SK-N-SH (cell line): ENCODE measurements around the gene PGAM2. TPM values are rescaled to one million over a fixed set of nuclear protein-coding genes. Genes with fewer than 3 reads are reported as not detected.

Experiments
- CTCF ChIA-PET: fragments of 300-600, 350-600 bp; formaldehyde crosslinking; extraction: SDS; loops from one replicate; lab custom pipeline; 2021; lab: Yijun Ruan, JAX
- POLR2A ChIA-PET: fragments of 350-600 bp; sonication (Branson Sonifier 250); formaldehyde crosslinking; extraction: SDS; loops from one replicate; lab custom pipeline; 2020; ENCODE audit warnings: antibody characterized with exemption, inconsistent platforms; lab: Yijun Ruan, JAX
- DNase-seq: peaks from one replicate; pipeline ENCODE4 v3.0.0; 2012
- H2AFZ ChIP-seq: fragments of 200-600 bp; sonication (generic); 2 replicates; pipeline ENCODE4 v1.8.1; 2016; ENCODE audit warnings: antibody characterized with exemption, mild to moderate bottlenecking, low read depth
- H3F3A ChIP-seq: fragments of 200-600 bp; sonication (generic); replicated peaks from 2 replicates; pipeline ENCODE3; 2016; ENCODE audit warnings: antibody characterized with exemption, mild to moderate bottlenecking; ENCODE audit not compliant: insufficient read depth
- H3K27ac ChIP-seq, 2 experiments: fragments of 200-500 bp in 1 of 2; fragments of 200-600 bp in 1 of 2; sonication (Bioruptor generic) in 1 of 2; sonication (generic), shearing (Covaris generic) in 1 of 2; 2 replicates each; pipeline versions ENCODE4 v1.5.1 to v1.6.1; 2014 to 2016; ENCODE audit warnings: low read depth in 2 of 2, inconsistent platforms in 1 of 2, low read length in 1 of 2, mild to moderate bottlenecking in 1 of 2, mixed read lengths in 1 of 2
- H3K27me3 ChIP-seq: fragments of 200-600 bp; sonication (generic), shearing (Covaris generic); 2 replicates; pipeline ENCODE4 v1.6.1; 2016; ENCODE audit warnings: mixed run types; ENCODE audit not compliant: insufficient read depth
- H3K36me3 ChIP-seq, 2 experiments: fragments of 200-500 bp in 1 of 2; fragments of 200-600 bp in 1 of 2; sonication (Bioruptor generic) in 1 of 2; sonication (generic) in 1 of 2; replicated peaks in 1 of 2; 2 replicates each; pipeline versions ENCODE3 to v1.5.1; 2014 to 2016; ENCODE audit warnings: low read length in 1 of 2, mild to moderate bottlenecking in 1 of 2; ENCODE audit not compliant: insufficient read depth in 2 of 2, control insufficient read depth in 1 of 2
- H3K4me1 ChIP-seq, 2 experiments: fragments of 200-500 bp in 1 of 2; fragments of 200-600 bp in 1 of 2; sonication (Bioruptor generic) in 1 of 2; sonication (generic), shearing (Covaris generic) in 1 of 2; 2 replicates each; pipeline versions ENCODE4 v1.5.1 to v1.6.1; 2014 to 2016; ENCODE audit warnings: low read depth in 1 of 2, low read length in 1 of 2, mixed run types in 1 of 2; ENCODE audit not compliant: insufficient read depth in 2 of 2, control insufficient read depth in 1 of 2
- H3K4me2 ChIP-seq: fragments of 200-600 bp; sonication (generic), shearing (Covaris generic); 2 replicates; pipeline ENCODE4 v1.6.1; 2017; ENCODE audit warnings: mixed run types
- H3K4me3 ChIP-seq, 2 experiments: fragments of 200-500 bp in 1 of 2; fragments of 200-600 bp in 1 of 2; sonication (Bioruptor generic) in 1 of 2; sonication (generic), shearing (Covaris generic) in 1 of 2; 2 replicates each; pipeline versions ENCODE4 v1.5.1 to v1.8.1; 2014 to 2016; ENCODE audit warnings: low read depth in 2 of 2, inconsistent platforms in 1 of 2, low read length in 1 of 2, mild to moderate bottlenecking in 1 of 2, mixed read lengths in 1 of 2, moderate library complexity in 1 of 2
- H3K79me2 ChIP-seq: fragments of 200-600 bp; sonication (generic); 2 replicates; pipeline ENCODE4 v1.8.1; 2017; ENCODE audit warnings: mild to moderate bottlenecking; ENCODE audit not compliant: insufficient read depth
- H3K9ac ChIP-seq: fragments of 200-600 bp; sonication (generic); 2 replicates; pipeline ENCODE4 v1.6.1; 2017; ENCODE audit warnings: mixed run types
- H3K9me2 ChIP-seq: fragments of 200-600 bp; sonication (generic); 2 replicates; pipeline ENCODE4 v1.6.1; 2017; ENCODE audit warnings: mixed run types
- H3K9me3 ChIP-seq: fragments of 200-600 bp; sonication (generic); 2 replicates; pipeline ENCODE4 v1.6.1; 2017; ENCODE audit warnings: mixed run types, mild to moderate bottlenecking, moderate library complexity
- H4K20me1 ChIP-seq: fragments of 200-600 bp; sonication (generic); 2 replicates; pipeline ENCODE4 v1.6.1; 2017; ENCODE audit warnings: mild to moderate bottlenecking, mixed run types; ENCODE audit not compliant: insufficient read depth
- EP300 ChIP-seq, 2 experiments: IDR thresholded peaks; 2 replicates each; pipeline versions ENCODE4 v1.4.0 to v1.6.1; 2012; ENCODE audit warnings: borderline replicate concordance in 1 of 2, low read depth in 1 of 2, low read length in 1 of 2
- MEF2A ChIP-seq: IDR thresholded peaks from 2 replicates; pipeline ENCODE4 v1.4.0; 2012; ENCODE audit warnings: low read depth, borderline replicate concordance
- MXI1 ChIP-seq: IDR thresholded peaks from 2 replicates; pipeline ENCODE4 v1.6.1; 2012; ENCODE audit warnings: mild to moderate bottlenecking, low read depth, low read length, improper control_type of control experiment
- POLR2AphosphoS5 ChIP-seq: IDR thresholded peaks from 2 replicates; pipeline ENCODE4 v1.6.1; 2012; ENCODE audit warnings: low read depth, low read length
- RAD21 ChIP-seq: IDR thresholded peaks from 2 replicates; pipeline ENCODE4 v1.6.1; 2012; ENCODE audit warnings: mild to moderate bottlenecking, low read length
- RXRA ChIP-seq: IDR thresholded peaks from 2 replicates; pipeline ENCODE4 v1.4.0; 2012; ENCODE audit warnings: low read depth, mild to moderate bottlenecking, borderline replicate concordance
- SIN3A ChIP-seq: IDR thresholded peaks from 2 replicates; pipeline ENCODE4 v1.6.1; 2012; ENCODE audit warnings: low read depth, mild to moderate bottlenecking, low read length, moderate library complexity, borderline replicate concordance
- SMC3 ChIP-seq: IDR thresholded peaks from 2 replicates; pipeline ENCODE4 v1.6.1; 2012; ENCODE audit warnings: low read depth, low read length, improper control_type of control experiment
- TCF12 ChIP-seq: IDR thresholded peaks from 2 replicates; pipeline ENCODE4 v1.4.0; 2012
- WGBS: methylation state at CpG from one replicate; pipeline ENCODE4 v1.1.6; 2017; ENCODE audit warnings: low lambda C conversion rate; 5-methylcytosine and 5-hydroxymethylcytosine counted together
- polyA plus RNA-seq, 3 experiments: library from polyadenylated mRNA; depleted of rRNA; stranded (reverse); fragments of >200 nt; gene quantifications; 2 replicates each; pipeline ENCODE4 v1.2.3, GENCODE V29; 2012
- TF ChIP-seq, protein P1 (sequence below): IDR thresholded peaks from 2 replicates; pipeline ENCODE4 v1.4.0; 2012; ENCODE audit warnings: low read depth, borderline replicate concordance
- TF ChIP-seq, protein P2 (sequence below): fragments of 200-600 bp; sonication (generic); IDR thresholded peaks from 2 replicates; pipeline ENCODE4 v1.6.1; 2017; ENCODE audit warnings: antibody characterized with exemption, mild to moderate bottlenecking, moderate library complexity
- TF ChIP-seq, protein P3 (sequence below): fragments of 150-350 bp; IDR thresholded peaks from 2 replicates; pipeline ENCODE4 v1.6.1; 2016; ENCODE audit warnings: mild to moderate bottlenecking, low read depth, low read length
- TF ChIP-seq, protein P4 (sequence below): IDR thresholded peaks from 2 replicates; pipeline ENCODE4 v1.4.0; 2012; ENCODE audit warnings: low read depth
- TF ChIP-seq, protein P5 (sequence below): IDR thresholded peaks from 2 replicates; pipeline ENCODE4 v1.4.0; 2012; ENCODE audit warnings: low read depth, borderline replicate concordance
- TF ChIP-seq, protein P6 (sequence below): IDR thresholded peaks from 2 replicates; pipeline ENCODE4 v1.6.1; 2012; ENCODE audit warnings: mild to moderate bottlenecking, low read depth, low read length, moderate library complexity

The PGAM2 gene
- polyA plus RNA-seq, 1 of the 3 experiments (the other 2 are of a cell fraction), result 0.79 TPM

DNA sequence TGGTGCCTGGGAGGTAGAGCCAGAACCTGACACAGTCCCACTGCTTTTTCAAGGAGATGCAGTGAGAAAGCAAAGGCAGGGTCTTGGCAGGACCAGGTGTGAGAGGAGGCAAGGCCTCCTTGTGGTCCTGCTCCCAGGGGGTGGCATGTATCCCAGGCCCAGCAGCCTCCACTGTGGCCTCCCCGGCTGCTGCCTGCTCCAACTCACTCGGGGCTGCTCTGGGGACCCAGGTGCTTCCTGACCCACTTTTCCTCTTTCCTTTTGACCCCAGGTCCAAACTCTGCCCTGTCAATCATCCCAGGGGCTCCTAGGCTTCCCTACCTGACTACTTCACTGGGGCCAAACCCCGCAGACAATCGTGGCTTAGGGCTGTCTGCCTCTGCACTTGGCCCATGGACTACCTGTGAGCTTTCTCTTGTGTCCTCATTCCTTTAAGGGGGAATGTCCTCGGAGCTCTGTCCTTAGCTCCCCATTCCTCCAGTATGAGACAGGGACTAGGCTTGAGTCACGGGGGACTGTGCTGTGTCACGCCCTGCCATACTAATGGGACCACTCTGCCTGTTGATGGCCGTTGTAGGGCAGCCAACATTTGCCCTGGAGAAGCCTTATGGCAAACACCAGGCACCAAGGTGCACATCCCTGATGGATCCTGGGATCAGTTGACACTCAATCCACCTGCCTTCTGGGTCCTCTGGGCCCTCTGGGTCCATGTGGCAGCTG is 37.6 kb upstream of the PGAM2 start:
- POLR2A ChIA-PET, result interaction anchor here (1.6 kb wide), 1 partner anchor 12 kb away, joined by 4 read pairs; no protein-coding TSS in a partner anchor
- TF ChIP-seq MXI1, result no peak
- TF ChIP-seq SMC3, result no peak
- no peak for TF ChIP-seq RAD21
- no peak for TF ChIP-seq POLR2AphosphoS5
- TF ChIP-seq TCF12, result no peak
- TF ChIP-seq, protein P1, sequence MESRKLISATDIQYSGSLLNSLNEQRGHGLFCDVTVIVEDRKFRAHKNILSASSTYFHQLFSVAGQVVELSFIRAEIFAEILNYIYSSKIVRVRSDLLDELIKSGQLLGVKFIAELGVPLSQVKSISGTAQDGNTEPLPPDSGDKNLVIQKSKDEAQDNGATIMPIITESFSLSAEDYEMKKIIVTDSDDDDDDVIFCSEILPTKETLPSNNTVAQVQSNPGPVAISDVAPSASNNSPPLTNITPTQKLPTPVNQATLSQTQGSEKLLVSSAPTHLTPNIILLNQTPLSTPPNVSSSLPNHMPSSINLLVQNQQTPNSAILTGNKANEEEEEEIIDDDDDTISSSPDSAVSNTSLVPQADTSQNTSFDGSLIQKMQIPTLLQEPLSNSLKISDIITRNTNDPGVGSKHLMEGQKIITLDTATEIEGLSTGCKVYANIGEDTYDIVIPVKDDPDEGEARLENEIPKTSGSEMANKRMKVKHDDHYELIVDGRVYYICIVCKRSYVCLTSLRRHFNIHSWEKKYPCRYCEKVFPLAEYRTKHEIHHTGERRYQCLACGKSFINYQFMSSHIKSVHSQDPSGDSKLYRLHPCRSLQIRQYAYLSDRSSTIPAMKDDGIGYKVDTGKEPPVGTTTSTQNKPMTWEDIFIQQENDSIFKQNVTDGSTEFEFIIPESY, result no peak
- TF ChIP-seq, protein P2, sequence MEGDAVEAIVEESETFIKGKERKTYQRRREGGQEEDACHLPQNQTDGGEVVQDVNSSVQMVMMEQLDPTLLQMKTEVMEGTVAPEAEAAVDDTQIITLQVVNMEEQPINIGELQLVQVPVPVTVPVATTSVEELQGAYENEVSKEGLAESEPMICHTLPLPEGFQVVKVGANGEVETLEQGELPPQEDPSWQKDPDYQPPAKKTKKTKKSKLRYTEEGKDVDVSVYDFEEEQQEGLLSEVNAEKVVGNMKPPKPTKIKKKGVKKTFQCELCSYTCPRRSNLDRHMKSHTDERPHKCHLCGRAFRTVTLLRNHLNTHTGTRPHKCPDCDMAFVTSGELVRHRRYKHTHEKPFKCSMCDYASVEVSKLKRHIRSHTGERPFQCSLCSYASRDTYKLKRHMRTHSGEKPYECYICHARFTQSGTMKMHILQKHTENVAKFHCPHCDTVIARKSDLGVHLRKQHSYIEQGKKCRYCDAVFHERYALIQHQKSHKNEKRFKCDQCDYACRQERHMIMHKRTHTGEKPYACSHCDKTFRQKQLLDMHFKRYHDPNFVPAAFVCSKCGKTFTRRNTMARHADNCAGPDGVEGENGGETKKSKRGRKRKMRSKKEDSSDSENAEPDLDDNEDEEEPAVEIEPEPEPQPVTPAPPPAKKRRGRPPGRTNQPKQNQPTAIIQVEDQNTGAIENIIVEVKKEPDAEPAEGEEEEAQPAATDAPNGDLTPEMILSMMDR, result no peak
- TF ChIP-seq RXRA, result no peak
- TF ChIP-seq, protein P3, sequence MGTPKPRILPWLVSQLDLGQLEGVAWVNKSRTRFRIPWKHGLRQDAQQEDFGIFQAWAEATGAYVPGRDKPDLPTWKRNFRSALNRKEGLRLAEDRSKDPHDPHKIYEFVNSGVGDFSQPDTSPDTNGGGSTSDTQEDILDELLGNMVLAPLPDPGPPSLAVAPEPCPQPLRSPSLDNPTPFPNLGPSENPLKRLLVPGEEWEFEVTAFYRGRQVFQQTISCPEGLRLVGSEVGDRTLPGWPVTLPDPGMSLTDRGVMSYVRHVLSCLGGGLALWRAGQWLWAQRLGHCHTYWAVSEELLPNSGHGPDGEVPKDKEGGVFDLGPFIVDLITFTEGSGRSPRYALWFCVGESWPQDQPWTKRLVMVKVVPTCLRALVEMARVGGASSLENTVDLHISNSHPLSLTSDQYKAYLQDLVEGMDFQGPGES, result no peak
- TF ChIP-seq, protein P4, sequence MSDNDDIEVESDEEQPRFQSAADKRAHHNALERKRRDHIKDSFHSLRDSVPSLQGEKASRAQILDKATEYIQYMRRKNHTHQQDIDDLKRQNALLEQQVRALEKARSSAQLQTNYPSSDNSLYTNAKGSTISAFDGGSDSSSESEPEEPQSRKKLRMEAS, result no peak
- no peak for TF ChIP-seq MEF2A
- TF ChIP-seq, protein P5, sequence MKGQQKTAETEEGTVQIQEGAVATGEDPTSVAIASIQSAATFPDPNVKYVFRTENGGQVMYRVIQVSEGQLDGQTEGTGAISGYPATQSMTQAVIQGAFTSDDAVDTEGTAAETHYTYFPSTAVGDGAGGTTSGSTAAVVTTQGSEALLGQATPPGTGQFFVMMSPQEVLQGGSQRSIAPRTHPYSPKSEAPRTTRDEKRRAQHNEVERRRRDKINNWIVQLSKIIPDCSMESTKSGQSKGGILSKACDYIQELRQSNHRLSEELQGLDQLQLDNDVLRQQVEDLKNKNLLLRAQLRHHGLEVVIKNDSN, result no peak
- TF ChIP-seq SIN3A, result no peak
- TF ChIP-seq, protein P6, sequence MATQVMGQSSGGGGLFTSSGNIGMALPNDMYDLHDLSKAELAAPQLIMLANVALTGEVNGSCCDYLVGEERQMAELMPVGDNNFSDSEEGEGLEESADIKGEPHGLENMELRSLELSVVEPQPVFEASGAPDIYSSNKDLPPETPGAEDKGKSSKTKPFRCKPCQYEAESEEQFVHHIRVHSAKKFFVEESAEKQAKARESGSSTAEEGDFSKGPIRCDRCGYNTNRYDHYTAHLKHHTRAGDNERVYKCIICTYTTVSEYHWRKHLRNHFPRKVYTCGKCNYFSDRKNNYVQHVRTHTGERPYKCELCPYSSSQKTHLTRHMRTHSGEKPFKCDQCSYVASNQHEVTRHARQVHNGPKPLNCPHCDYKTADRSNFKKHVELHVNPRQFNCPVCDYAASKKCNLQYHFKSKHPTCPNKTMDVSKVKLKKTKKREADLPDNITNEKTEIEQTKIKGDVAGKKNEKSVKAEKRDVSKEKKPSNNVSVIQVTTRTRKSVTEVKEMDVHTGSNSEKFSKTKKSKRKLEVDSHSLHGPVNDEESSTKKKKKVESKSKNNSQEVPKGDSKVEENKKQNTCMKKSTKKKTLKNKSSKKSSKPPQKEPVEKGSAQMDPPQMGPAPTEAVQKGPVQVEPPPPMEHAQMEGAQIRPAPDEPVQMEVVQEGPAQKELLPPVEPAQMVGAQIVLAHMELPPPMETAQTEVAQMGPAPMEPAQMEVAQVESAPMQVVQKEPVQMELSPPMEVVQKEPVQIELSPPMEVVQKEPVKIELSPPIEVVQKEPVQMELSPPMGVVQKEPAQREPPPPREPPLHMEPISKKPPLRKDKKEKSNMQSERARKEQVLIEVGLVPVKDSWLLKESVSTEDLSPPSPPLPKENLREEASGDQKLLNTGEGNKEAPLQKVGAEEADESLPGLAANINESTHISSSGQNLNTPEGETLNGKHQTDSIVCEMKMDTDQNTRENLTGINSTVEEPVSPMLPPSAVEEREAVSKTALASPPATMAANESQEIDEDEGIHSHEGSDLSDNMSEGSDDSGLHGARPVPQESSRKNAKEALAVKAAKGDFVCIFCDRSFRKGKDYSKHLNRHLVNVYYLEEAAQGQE, result no peak
- no peak for TF ChIP-seq EP300 (IDR thresholded peaks at IDR 0.05; ENCODE audit: borderline replicate concordance in 1 of 2, low read depth in 1 of 2, low read length in 1 of 2)
- peak overlapping the region; percentile 25; the same call in 1 of the 2 replicates for H3K9ac ChIP-seq
- no peak overlapping the region for H2AFZ ChIP-seq
- H3K4me2 ChIP-seq, result peak overlapping the region; percentile 29; the same call in 1 of the 2 replicates
- H3K36me3 ChIP-seq, result peaks cover 5 to 17% of the 10 kb centered on the region in 2 experiments
- no peak overlapping the region for H3K4me3 ChIP-seq
- no peaks in the 10 kb centered on the region for H4K20me1 ChIP-seq
- WGBS, result 84% methylated on average over 8 of the region's 8 CpGs
- no peak for DNase-seq
- no peaks in the 10 kb centered on the region for H3K27me3 ChIP-seq
- peaks cover 42% of the 10 kb centered on the region for H3F3A ChIP-seq
- peak overlapping the region in 1 of 2 experiments; percentile 93; a peak in 2 of 4 replicates for H3K27ac ChIP-seq
- H3K79me2 ChIP-seq, result peaks cover 38% of the 10 kb centered on the region
- peaks cover 27 to 42% of the 10 kb centered on the region in 2 experiments; a peak in 2 of 4 replicates for H3K4me1 ChIP-seq
- no peaks in the 10 kb centered on the region for H3K9me3 ChIP-seq
- CTCF ChIA-PET, result interaction anchor here (0.7 to 1.4 kb wide), 5 partner anchors 20 to 387 kb away, joined by 3 read pairs; partner anchors contain the start of genes NUDCD3 and POLD2
- H3K9me2 ChIP-seq, result no peaks in the 10 kb centered on the region
